Measurements from ENCODE around the gene MATN3. TPM values are rescaled to one million over a fixed set of nuclear protein-coding genes. Genes with fewer than 3 reads are reported as not detected.

Gene MATN3
- total and polyA plus RNA-seq, 2 of the 8 experiments (the other 6 are each of a cell fraction or from before 2014, with no cell fraction given): 3.0 to 9.9 TPM

GRCh38 chr2:19982268-19982667 lies 30.2 kb downstream of the MATN3 start:
- POLR2A ChIA-PET (ENCODE audit: partially characterized antibody): interaction anchor here (1.4 kb wide), 1 partner anchor 14 kb away, joined by 3 read pairs; no protein-coding TSS in a partner anchor
- Histone ChIP-seq H3K18ac (ENCODE audit: extremely low read depth, low read length) (no peak overlapping the region), H3K4me2 (ENCODE audit: insufficient read depth in 1 of 2, low read depth in 2 of 2, low read length in 2 of 2) (no peak overlapping the region)

More at GRCh38 chr2:19982268-19982667, 30.2 kb downstream of the MATN3 start:
- Histone ChIP-seq H3K36me3 (ENCODE audit: control insufficient read depth in 2 of 4, insufficient read depth in 4 of 4, low read length in 3 of 4) (peaks cover under 1 to 44% (median 22%) of the 10 kb centered on the region in 4 experiments; a peak in 6 of 8 replicates), H3K4me1 (replicated peaks in 1 of 4; ENCODE audit: control insufficient read depth in 3 of 4, insufficient read depth in 4 of 4, low read length in 3 of 4) (no peaks in the 10 kb centered on the region), H4K91ac (replicated peaks; ENCODE audit: insufficient read length, low read length) (no peak overlapping the region), H4K20me1 (replicated peaks in 1 of 2; ENCODE audit: control insufficient read depth in 1 of 2, insufficient read depth in 2 of 2, low read length in 2 of 2) (peaks cover 0 to 2% of the 10 kb centered on the region in 2 experiments), H2BK12ac (ENCODE audit: low read depth, low read length) (no peak overlapping the region), H3K23ac (ENCODE audit: insufficient read length) (no peak overlapping the region), H4K8ac (ENCODE audit: extremely low read depth, insufficient read depth, low read length) (no peak overlapping the region), H3K79me2 (ENCODE audit: control insufficient read depth in 1 of 2, insufficient read depth in 2 of 2, low read length in 2 of 2) (peaks cover 0 to 35% of the 10 kb centered on the region in 2 experiments; a peak in 3 of 4 replicates), H2AK5ac (ENCODE audit: low read depth, low read length) (no peak overlapping the region), H3K4me3 (ENCODE audit: extremely low read depth in 1 of 4, insufficient read depth in 2 of 4, low read depth in 3 of 4, low read length in 4 of 4) (no peak overlapping the region), H3K27me3 (replicated peaks in 1 of 4; ENCODE audit: control insufficient read depth in 3 of 4, extremely low read depth in 1 of 4, insufficient read depth in 3 of 4, low read length in 3 of 4) (no peaks in the 10 kb centered on the region), H3K27ac (ENCODE audit: low read depth, low read length) (no peak overlapping the region), H3K4ac (replicated peaks; ENCODE audit: insufficient read length, low read depth, low read length) (no peak overlapping the region), H2AFZ (ENCODE audit: low read length) (no peak overlapping the region), H2BK120ac (replicated peaks; ENCODE audit: low read depth, low read length) (no peak overlapping the region), H2BK20ac (ENCODE audit: low read length) (no peak overlapping the region), H2BK5ac (ENCODE audit: low read depth, low read length) (no peak overlapping the region), H3K56ac (replicated peaks; ENCODE audit: insufficient read length, low read depth, low read length) (no peak overlapping the region), H3K14ac (ENCODE audit: insufficient read length) (no peak overlapping the region), H3K9ac (replicated peaks in 1 of 4; ENCODE audit: extremely low read depth in 1 of 4, low read depth in 3 of 4, low read length in 3 of 4) (no peak overlapping the region), H3K9me3 (ENCODE audit: insufficient read depth in 2 of 2, low read depth in 1 of 2, low read length in 1 of 2) (no peaks in the 10 kb centered on the region), H4K5ac (ENCODE audit: insufficient read length, low read depth, low read length) (no peak overlapping the region), H3K23me2 (ENCODE audit: low read depth, low read length) (no peaks in the 10 kb centered on the region), H2BK15ac (ENCODE audit: low read length) (no peak overlapping the region), H3K79me1 (ENCODE audit: low read depth, low read length) (peaks cover 5% of the 10 kb centered on the region)
- FAIRE-seq: no peak
- no peak for DNase-seq (ENCODE audit: low read depth in 1 of 2, low spot score in 2 of 2)
- no peak for TF ChIP-seq CHD2 (IDR thresholded peaks at IDR 0.05; ENCODE audit: low read length)
- CTCF ChIA-PET (ENCODE audit: partially characterized antibody): no interaction called here
- WGBS, 2 experiments (ENCODE audit: extremely low coverage in 1 of 2, insufficient coverage in 1 of 2, insufficient read length in 1 of 2, insufficient replicate concordance in 2 of 2, low coverage in 1 of 2, low lambda C conversion rate in 2 of 2, missing lambda C conversion rate in 1 of 2): 87% methylated on average over 1 of the region's 1 CpG; no CpG with 5 or more reads in 1 of the 2 experiments

Measured in H1 (cell line).